HG03135 (cell line): ENCODE results near the gene COMTD1.

Experiments
- ATAC-seq: cut with Tn5 transposase; IDR thresholded peaks from one replicate; pipeline ENCODE4 v1.9.1; 2021; ENCODE audit warnings: mild to moderate bottlenecking, moderate library complexity; ENCODE audit not compliant: unreplicated experiment

Gene COMTD1

GRCh38 chr10:75245354-75246250 is 9.8 kb upstream of the COMTD1 start:
- no peak for ATAC-seq

GRCh38 chr10:75244487-75245353 is 9.0 kb upstream of the COMTD1 start:
- no peak for ATAC-seq

- no peak for ATAC-seq
Observed at GRCh38 chr10:75243426-75243825, 7.7 kb upstream of the COMTD1 start.

GRCh38 chr10:75240329-75241076 is 4.7 kb upstream of the COMTD1 start:
- no peak for ATAC-seq

GRCh38 chr10:75239096-75239790 is 3.5 kb upstream of the COMTD1 start:
- ATAC-seq = no peak

- ATAC-seq = no peak
Observed at GRCh38 chr10:75238182-75239095, 2.7 kb upstream of the COMTD1 start.

GRCh38 chr10:75236178-75236825 is 545 bp upstream of the COMTD1 start:
- no peak for ATAC-seq

GRCh38 chr10:75234683-75235374 is 928 bp downstream of the COMTD1 start:
- peak; percentile 2 for ATAC-seq

GRCh38 chr10:75234017-75234682 is 1.6 kb downstream of the COMTD1 start:
- ATAC-seq = peak; percentile 50

GRCh38 chr10:75233444-75234016 is 2.2 kb downstream of the COMTD1 start:
- no peak for ATAC-seq

- ATAC-seq = no peak
Observed at GRCh38 chr10:75231672-75232581, 3.8 kb downstream of the COMTD1 start.

- ATAC-seq = no peak
Observed at GRCh38 chr10:75230600-75231038, 5.1 kb downstream of the COMTD1 start.

GRCh38 chr10:75229971-75230370 is 5.8 kb downstream of the COMTD1 start:
- no peak for ATAC-seq

- ATAC-seq = no peak
Observed at GRCh38 chr10:75228834-75229233, 6.9 kb downstream of the COMTD1 start.

- no peak for ATAC-seq
Observed at GRCh38 chr10:75228278-75228677, 7.5 kb downstream of the COMTD1 start.

GRCh38 chr10:75226656-75227055 is 9.1 kb downstream of the COMTD1 start:
- no peak for ATAC-seq
